ENCODE data around the gene KIF4B.

KIF4B gene

GRCh38 chr5:155064580-155064979, 51.0 kb downstream of the KIF4B start:
- no peak for DNase-seq

- no peak for DNase-seq
These were observed 53.5 kb downstream of the KIF4B start for GRCh38 chr5:155066886-155067595.
